Breast epithelium (tissue), 4 donors: ENCODE data around the gene DHCR24. TPM values are rescaled to one million over a fixed set of nuclear protein-coding genes. Genes with fewer than 3 reads are reported as not detected.

Experiments used
- DNase-seq, 2 donors: peaks; one replicate each; pipeline ENCODE4 v3.0.0-alpha.2; 2019; ENCODE audit warnings: low spot score in 2 of 2
- H3K27ac ChIP-seq, 2 donors: fragments of 200-600 bp; sonication (generic) in 1 of 2; one replicate each; pipeline ENCODE4 v1.5.1; 2016 to 2019; ENCODE audit warnings: mild to moderate bottlenecking in 1 of 2
- H3K27me3 ChIP-seq, 2 donors: fragments of 200-600 bp; sonication (generic) in 1 of 2; one replicate each; pipeline versions ENCODE4 v1.5.1 to v1.6.0; 2017 to 2019; ENCODE audit warnings: control low read depth in 1 of 2, mild to moderate bottlenecking in 1 of 2
- H3K36me3 ChIP-seq: fragments of 200-600 bp; one replicate; pipeline ENCODE4 v1.5.1; 2019
- H3K4me1 ChIP-seq, 2 donors: fragments of 200-600 bp; sonication (generic); one replicate each; pipeline ENCODE4 v1.5.1; 2016 to 2019; ENCODE audit warnings: control low read depth in 1 of 2
- H3K4me3 ChIP-seq, 3 donors: fragments of 200-600 bp; sonication (generic); 1 replicate in 2 of 3; 2 replicates in 1 of 3; pipeline ENCODE4 v1.5.1; 2016 to 2019; ENCODE audit warnings: mild to moderate bottlenecking in 3 of 3, moderate library complexity in 2 of 3
- H3K9me3 ChIP-seq, 2 donors: fragments of 200-600 bp; sonication (generic) in 1 of 2; one replicate each; pipeline ENCODE4 v1.5.1; 2016 to 2019; ENCODE audit warnings: control low read depth in 1 of 2
- POLR2A ChIP-seq: fragments of 450-650 bp; IDR thresholded peaks from one replicate; pipeline ENCODE4 v1.6.1; 2016; ENCODE audit warnings: antibody characterized with exemption, mild to moderate bottlenecking, moderate library complexity
- POLR2AphosphoS5 ChIP-seq, 3 donors: sonication (generic); formaldehyde crosslinking; IDR thresholded peaks; one replicate each; pipeline ENCODE4 v1.6.1; 2017; ENCODE audit warnings: antibody characterized with exemption in 3 of 3
- intact Hi-C: fragments of 100-400 bp; cut with DNase I; formaldehyde crosslinking; loops from one replicate; pipeline ENCODE4 v1.15.1; 2023; ENCODE audit warnings: low total_unique reads
- total RNA-seq, 3 donors: library from RNA; depleted of rRNA; stranded (reverse); fragments of >200 nt; gene quantifications; one replicate each; pipeline ENCODE4 v1.1.0, GENCODE V29; 2016
- TF ChIP-seq, protein P1 (sequence below), 3 donors: fragments of 450-650 bp; IDR thresholded peaks; one replicate each; pipeline ENCODE4 v1.5.1; 2016 to 2017; ENCODE audit warnings: antibody characterized with exemption in 3 of 3, mild to moderate bottlenecking in 3 of 3, moderate library complexity in 3 of 3

The DHCR24 gene
- total RNA-seq, 3 donors from 2014 or later: 149 to 230 (median 157) TPM

DNA sequence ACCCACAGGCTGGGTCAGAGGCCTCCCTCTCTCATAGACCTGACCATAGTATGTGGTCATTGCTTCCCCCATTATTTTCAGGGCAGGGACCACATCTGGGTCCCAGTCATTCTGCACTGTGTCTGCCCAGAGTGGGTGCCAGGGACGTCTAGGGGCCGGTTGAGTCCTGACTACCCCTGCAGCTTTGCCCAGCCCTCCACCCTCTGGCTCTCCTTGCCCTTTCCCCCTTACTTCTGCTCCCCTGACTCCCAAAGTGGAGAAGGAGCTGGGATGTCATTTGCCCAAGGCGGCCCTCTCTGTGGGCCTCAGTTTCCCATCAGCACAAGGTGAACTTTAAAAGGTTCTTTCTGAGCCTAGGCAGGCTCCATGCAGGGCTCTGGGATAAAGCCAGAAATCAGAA, 81.5 kb downstream of the DHCR24 start:
- Histone ChIP-seq H3K36me3 (no peaks in the 10 kb centered on the region), H3K27me3 (no peaks in the 10 kb centered on the region), H3K27ac (no peak overlapping the region), H3K4me3 (peak overlapping the region in 1 of 3 donors; percentile 36), H3K9me3 (no peaks in the 10 kb centered on the region), H3K4me1 (no peaks in the 10 kb centered on the region)
- DNase-seq: no peak
- intact Hi-C loops: loop anchor here (5.0 to 10.0 kb wide), 2 partner anchors 133 to 401 kb away; partner anchors contain the start of gene SSBP3
- TF ChIP-seq, protein P1, sequence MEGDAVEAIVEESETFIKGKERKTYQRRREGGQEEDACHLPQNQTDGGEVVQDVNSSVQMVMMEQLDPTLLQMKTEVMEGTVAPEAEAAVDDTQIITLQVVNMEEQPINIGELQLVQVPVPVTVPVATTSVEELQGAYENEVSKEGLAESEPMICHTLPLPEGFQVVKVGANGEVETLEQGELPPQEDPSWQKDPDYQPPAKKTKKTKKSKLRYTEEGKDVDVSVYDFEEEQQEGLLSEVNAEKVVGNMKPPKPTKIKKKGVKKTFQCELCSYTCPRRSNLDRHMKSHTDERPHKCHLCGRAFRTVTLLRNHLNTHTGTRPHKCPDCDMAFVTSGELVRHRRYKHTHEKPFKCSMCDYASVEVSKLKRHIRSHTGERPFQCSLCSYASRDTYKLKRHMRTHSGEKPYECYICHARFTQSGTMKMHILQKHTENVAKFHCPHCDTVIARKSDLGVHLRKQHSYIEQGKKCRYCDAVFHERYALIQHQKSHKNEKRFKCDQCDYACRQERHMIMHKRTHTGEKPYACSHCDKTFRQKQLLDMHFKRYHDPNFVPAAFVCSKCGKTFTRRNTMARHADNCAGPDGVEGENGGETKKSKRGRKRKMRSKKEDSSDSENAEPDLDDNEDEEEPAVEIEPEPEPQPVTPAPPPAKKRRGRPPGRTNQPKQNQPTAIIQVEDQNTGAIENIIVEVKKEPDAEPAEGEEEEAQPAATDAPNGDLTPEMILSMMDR (IDR thresholded peaks at IDR 0.05): no peak
- TF ChIP-seq POLR2AphosphoS5 (IDR thresholded peaks at IDR 0.05) (no peak), POLR2A (no peak)

DNA sequence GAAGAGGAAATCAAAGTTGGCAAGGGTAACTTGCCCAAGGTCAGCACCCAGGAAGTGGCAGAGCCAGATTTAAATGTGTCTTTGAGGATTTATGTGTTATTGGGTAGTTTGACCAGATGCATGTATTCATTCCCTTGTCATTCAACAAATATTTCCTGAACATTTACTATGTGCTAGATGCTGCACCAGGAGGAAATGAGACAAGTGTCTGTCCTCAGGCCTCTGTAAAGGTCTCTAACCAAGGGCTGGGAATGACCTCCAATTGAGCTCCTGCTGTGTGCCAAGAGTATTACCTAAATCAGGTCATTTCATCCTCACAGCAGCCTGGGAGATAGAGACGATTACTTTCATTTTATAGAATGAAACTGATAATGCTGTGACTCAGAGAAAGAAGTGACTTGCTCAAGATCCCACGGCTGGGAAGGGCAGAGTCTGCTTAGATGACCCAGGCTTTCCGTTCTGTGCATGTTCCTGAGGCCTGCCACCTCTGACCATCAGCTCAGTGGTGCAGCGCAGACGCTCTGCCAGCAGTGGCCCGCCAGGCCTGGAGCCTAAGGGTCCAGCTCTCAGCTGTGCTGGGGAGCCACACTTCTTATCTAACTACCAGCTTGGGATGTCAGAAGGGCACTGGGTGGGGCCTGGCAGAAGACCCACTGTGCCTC, 82.4 kb downstream of the DHCR24 start:
- TF ChIP-seq POLR2A (no peak), POLR2AphosphoS5 (IDR thresholded peaks at IDR 0.05) (no peak)
- TF ChIP-seq, protein P1 (IDR thresholded peaks at IDR 0.05): no peak
- H3K4me1 ChIP-seq: peaks cover 0 to 3% of the 10 kb centered on the region in 2 donors
- H3K27me3 ChIP-seq: no peaks in the 10 kb centered on the region
- no peaks in the 10 kb centered on the region for H3K9me3 ChIP-seq
- DNase-seq: no peak
- intact Hi-C loops: loop anchor here (5.0 to 10.0 kb wide), 2 partner anchors 132 to 400 kb away; partner anchors contain the start of gene SSBP3
- H3K27ac ChIP-seq: no peak overlapping the region
- H3K4me3 ChIP-seq: no peak overlapping the region
- H3K36me3 ChIP-seq: no peaks in the 10 kb centered on the region

DNA sequence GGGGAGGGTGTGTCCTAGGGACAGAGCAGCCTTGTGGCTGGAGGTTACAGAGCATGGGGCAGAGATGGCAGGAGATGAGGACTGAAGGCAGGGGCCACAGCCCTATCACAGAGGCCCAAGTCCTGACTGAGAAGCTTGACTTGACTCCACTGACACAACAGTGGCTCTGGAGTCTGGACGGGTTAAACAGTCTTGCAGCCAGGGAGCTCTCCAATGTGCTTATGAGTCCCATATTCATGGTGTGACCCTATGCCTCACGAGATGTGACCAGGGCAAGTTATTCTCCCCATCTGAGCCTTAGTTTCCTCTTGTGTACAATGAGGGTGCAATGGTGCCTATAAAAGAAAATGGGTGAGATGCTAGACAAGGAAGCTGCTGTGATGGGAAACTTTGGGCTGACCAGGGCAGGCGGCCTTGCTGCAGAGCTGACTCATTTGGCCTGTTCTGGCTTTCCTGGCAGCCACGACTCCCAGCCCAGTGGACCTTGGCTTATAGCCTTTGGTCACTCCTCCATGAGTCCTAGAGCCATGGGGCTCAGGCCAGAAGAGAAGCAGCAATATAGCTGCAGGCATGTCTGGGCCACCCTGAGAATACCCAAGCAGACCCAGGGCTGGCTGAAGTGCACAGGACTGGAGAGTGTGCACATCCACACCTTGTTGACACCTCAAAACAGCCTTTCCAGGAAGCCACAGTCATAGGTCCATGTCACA, 83.1 kb downstream of the DHCR24 start:
- Histone ChIP-seq H3K4me1 (peaks cover 0 to 7% of the 10 kb centered on the region in 2 donors), H3K36me3 (no peaks in the 10 kb centered on the region), H3K27me3 (no peaks in the 10 kb centered on the region), H3K9me3 (no peaks in the 10 kb centered on the region), H3K4me3 (no peak overlapping the region), H3K27ac (no peak overlapping the region)
- intact Hi-C loops: loop anchor here (10.0 kb wide), 1 partner anchor 399 kb away; the partner anchor contains the start of gene SSBP3
- TF ChIP-seq POLR2AphosphoS5 (IDR thresholded peaks at IDR 0.05): no peak
- TF ChIP-seq POLR2A: no peak
- TF ChIP-seq, protein P1 (IDR thresholded peaks at IDR 0.05): no peak
- no peak for DNase-seq

DNA sequence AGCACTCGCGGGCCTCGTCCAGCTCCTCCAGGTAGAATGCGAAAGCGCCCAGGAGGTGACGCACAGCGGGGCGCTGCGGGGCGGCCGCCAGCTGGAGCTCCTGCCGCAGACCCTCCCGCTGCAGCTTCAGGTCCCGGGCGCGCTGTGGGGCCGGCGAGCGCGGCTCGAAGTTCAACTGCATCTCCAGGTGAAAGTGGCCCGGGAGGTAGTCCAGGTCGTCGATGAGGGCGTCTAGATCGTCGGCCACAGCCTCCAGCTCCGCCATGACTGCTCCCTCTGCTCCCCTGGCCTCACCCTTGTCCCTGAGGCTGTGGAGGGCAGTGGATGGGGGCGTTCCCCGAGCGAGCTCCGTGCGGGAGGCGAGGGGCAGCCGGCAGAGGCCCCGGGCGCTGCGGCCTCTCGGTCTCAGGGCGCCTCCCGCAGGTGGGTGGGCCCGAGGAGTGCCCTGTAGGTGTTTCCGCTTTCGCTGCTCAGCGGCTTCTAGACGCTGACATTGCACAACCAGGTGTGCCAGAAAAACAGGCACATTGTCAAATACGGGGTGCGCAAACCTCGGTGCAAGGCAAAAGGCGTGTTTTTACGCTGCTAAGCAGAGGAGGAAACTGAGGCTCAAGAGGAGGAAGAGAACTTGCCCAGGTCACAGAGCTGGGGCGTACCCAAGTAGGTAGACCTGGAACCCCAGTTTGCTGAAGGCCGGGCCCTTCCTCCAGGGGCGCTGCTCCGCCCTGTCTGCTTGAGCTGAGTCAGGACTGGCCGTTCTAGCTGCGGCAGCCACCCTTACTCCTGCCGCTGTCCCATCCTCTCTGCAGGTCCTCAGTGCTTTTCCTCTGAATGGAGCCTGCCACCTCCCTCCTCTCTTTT, 85.9 kb downstream of the DHCR24 start, which contains the start of gene TTC22:
Gene TTC22, minus strand, starts transcription at position 425 of the 861 bp plus-strand sequence. Its CDS starts 160 bp downstream, at position 265.
- Histone ChIP-seq H3K9me3 (no peaks in the 10 kb centered on the region), H3K36me3 (no peaks in the 10 kb centered on the region), H3K27me3 (no peaks in the 10 kb centered on the region), H3K4me1 (peaks cover 0 to 7% of the 10 kb centered on the region in 2 donors), H3K4me3 (peak within 1 kb of the TSS; percentile 19 to 73 (median 65)), H3K27ac (peak within 1 kb of the TSS; percentile 78 to 80)
- intact Hi-C loops: loop anchor here (10.0 kb wide), 1 partner anchor 396 kb away; the partner anchor contains the start of gene SSBP3
- DNase-seq: peak; percentile 70 to 76
- TF ChIP-seq POLR2AphosphoS5 (IDR thresholded peaks at IDR 0.05): peak in 1 of 3 donors; percentile 16
- TF ChIP-seq, protein P1 (IDR thresholded peaks at IDR 0.05): peak in 2 of 3 donors; percentile 17 to 73
- TF ChIP-seq POLR2A: no peak
